GM13976 (cell line): ENCODE measurements around the gene IL1F10.

Source experiments
- DNase-seq: peaks from one replicate; pipeline ENCODE4 v3.0.0; 2012; ENCODE audit warnings: low spot score
- CTCF ChIP-seq: IDR thresholded peaks from 2 replicates; pipeline ENCODE4 v1.5.1; 2012; ENCODE audit warnings: borderline replicate concordance, mild to moderate bottlenecking; ENCODE audit not compliant: insufficient read depth; ENCODE audit errors: extremely low read depth, missing control alignments, control extremely low read depth
- in situ Hi-C: fragments of 300-500 bp; cut with MboI; formaldehyde crosslinking; loops from one replicate; pipeline ENCODE4 v1.12.0; 2022; ENCODE audit warnings: low sequenced_read_pairs, mixed read lengths, inconsistent platforms; ENCODE audit not compliant: unreplicated experiment

IL1F10 gene

GRCh38 chr2:113058411-113058994 is 9.3 kb upstream of the IL1F10 start:
- DNase-seq = no peak
- in situ Hi-C loops = no loop called here
- no peak for TF ChIP-seq CTCF

GRCh38 chr2:113058998-113059960 is 8.5 kb upstream of the IL1F10 start, which contains the start of gene IL36RN:
Gene IL36RN, plus strand, starts transcription at chr2:113059198. Its CDS starts 241 bp downstream, at chr2:113059439.
- DNase-seq = no peak
- in situ Hi-C loops = no loop called here
- no peak for TF ChIP-seq CTCF

- DNase-seq = no peak
- in situ Hi-C loops = no loop called here
- no peak for TF ChIP-seq CTCF
These were observed 7.4 kb upstream of the IL1F10 start for GRCh38 chr2:113060396-113060795.

GRCh38 chr2:113060796-113061195 is 7.0 kb upstream of the IL1F10 start:
- DNase-seq = no peak
- in situ Hi-C loops = no loop called here
- no peak for TF ChIP-seq CTCF

- TF ChIP-seq CTCF = no peak
- DNase-seq = no peak
- in situ Hi-C loops = no loop called here
These were observed 6.5 kb upstream of the IL1F10 start for GRCh38 chr2:113061241-113061640.

- in situ Hi-C loops = no loop called here
- no peak for TF ChIP-seq CTCF
- DNase-seq = no peak
These were observed 5.6 kb upstream of the IL1F10 start for GRCh38 chr2:113061896-113062770.
